GM13976 (cell line): ENCODE results near the gene IDH2.

ENCODE experiments used
- DNase-seq: peaks from one replicate; pipeline ENCODE4 v3.0.0; 2012; ENCODE audit warnings: low spot score
- in situ Hi-C: fragments of 300-500 bp; cut with MboI; formaldehyde crosslinking; loops from one replicate; pipeline ENCODE4 v1.12.0; 2022; ENCODE audit warnings: low sequenced_read_pairs, mixed read lengths, inconsistent platforms; ENCODE audit not compliant: unreplicated experiment
- TF ChIP-seq, protein P1 (sequence below): IDR thresholded peaks from 2 replicates; pipeline ENCODE4 v1.5.1; 2012; ENCODE audit warnings: borderline replicate concordance, mild to moderate bottlenecking; ENCODE audit not compliant: insufficient read depth; ENCODE audit errors: extremely low read depth, missing control alignments, control extremely low read depth

The IDH2 gene

GRCh38 chr15:90056529-90056928 is 45.7 kb downstream of the IDH2 start:
- TF ChIP-seq, protein P1, sequence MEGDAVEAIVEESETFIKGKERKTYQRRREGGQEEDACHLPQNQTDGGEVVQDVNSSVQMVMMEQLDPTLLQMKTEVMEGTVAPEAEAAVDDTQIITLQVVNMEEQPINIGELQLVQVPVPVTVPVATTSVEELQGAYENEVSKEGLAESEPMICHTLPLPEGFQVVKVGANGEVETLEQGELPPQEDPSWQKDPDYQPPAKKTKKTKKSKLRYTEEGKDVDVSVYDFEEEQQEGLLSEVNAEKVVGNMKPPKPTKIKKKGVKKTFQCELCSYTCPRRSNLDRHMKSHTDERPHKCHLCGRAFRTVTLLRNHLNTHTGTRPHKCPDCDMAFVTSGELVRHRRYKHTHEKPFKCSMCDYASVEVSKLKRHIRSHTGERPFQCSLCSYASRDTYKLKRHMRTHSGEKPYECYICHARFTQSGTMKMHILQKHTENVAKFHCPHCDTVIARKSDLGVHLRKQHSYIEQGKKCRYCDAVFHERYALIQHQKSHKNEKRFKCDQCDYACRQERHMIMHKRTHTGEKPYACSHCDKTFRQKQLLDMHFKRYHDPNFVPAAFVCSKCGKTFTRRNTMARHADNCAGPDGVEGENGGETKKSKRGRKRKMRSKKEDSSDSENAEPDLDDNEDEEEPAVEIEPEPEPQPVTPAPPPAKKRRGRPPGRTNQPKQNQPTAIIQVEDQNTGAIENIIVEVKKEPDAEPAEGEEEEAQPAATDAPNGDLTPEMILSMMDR, result no peak
- in situ Hi-C loops, result no loop called here
- no peak for DNase-seq

- DNase-seq, result no peak
- TF ChIP-seq, protein P1, result no peak
- in situ Hi-C loops, result no loop called here
Observed at GRCh38 chr15:90055182-90055581, 47.1 kb downstream of the IDH2 start.

- no peak for DNase-seq
- in situ Hi-C loops, result no loop called here
Observed at GRCh38 chr15:90054618-90055097, 47.6 kb downstream of the IDH2 start.

DNA sequence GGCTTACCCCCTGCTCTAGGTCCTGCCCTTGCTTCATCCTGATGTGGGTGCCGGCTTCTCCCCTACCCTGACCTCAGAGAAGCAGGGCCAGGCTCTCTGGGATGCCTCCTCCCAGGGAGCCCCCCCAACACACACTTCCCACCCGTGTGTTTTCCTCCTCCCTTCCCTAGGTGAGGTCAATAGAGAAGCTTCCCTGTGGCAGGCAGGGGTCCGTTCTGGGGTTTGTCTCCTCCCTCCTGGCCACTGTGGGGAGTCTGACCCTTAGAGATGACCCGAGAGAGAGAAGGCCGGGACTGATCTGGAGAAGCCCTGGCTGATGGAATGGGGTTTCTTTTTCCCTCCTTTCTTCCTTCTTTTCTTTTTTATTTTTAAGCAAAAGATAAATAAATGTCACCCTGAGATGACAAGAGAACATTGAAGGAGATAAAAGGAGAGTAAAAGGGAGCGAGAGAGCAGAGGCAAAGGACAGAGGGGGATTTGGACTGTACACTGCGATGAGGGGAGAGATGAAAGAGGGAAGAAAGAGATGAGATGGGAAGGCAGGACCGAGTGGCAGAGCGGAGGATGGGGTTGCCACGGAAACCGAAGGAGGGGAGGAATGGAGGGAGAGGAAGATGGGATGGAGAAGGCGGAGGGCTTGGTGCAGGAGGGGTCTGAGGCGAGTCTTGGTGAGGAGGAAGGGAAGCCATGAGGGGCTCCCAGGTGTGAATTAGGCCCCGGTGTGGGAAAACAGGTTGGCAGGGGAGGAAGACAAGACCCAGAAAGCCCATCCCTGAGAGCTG is 48.4 kb downstream of the IDH2 start:
- in situ Hi-C loops, result no loop called here
- DNase-seq, result no peak
- TF ChIP-seq, protein P1, result no peak

More at GRCh38 chr15:90054618-90055097, 47.6 kb downstream of the IDH2 start:
- TF ChIP-seq, protein P1, result no peak

DNA sequence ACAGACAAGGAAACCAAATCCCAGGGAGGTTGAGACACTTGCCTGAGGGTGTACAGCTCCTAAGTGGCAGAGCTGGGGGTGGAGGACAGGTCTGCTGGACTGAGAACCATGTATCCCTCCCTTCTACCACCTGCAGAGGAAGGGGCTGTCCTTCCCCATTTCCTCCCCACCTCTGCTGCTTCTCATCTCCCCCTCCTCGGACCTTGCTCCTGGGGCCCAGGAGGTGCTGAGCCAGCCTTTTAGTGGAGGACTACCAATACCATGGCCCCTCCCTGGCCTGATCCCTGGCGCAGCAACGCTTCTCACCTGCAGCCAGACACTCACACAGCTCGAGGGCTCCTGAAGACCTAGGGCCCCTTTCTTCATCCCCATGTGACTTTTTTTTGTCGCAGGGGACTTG is 50.4 kb downstream of the IDH2 start:
- in situ Hi-C loops, result no loop called here
- TF ChIP-seq, protein P1, result no peak
- DNase-seq, result no peak

DNA sequence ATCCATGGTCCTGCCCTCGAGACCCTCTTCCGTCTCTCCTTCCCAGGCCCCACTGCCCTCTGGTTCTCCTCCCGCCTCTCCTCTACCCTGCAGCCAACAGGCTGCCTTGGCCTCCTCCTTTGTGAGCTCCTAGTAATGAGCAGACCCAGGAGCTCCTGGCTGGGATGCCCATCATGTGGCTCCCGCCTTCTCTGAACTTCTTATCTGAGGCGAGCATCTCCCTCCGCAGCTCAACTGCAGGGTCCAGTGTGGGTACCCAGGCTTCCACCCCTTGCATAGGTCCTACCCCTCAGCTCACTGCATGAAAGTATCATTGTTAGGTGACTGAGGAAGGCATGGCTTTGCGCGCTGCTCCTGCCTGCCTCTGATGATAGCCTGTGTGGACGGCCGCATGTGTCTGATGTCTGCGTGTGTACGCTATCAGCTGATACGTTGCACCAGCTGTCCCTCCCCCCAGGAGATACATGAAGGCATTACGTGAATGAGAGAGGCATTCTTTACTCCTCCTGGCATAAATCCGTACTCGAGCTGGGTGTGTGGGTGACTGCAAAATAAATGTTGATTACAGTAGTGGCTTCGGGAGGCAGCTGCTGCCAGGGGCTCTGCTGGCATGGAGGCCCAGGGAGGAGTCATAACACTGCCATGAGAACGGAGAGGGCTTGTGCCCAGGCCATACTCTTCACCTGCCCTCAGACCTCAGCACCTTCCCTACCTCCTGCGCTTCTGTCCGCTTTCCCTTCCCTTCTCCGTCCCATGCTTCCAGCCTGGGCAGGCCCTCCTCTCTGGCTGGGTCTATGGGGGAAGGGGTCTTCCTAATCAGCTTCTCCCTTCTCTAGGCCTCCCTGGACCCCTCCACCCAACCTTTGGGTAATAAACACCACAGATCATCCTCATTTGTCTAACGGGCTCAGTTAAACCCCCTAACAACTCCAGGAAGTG is 52.3 kb downstream of the IDH2 start:
- in situ Hi-C loops, result no loop called here
- no peak for DNase-seq
- TF ChIP-seq, protein P1, result no peak
